Measurements from ENCODE around the gene GLI3.

Gene GLI3

DNA sequence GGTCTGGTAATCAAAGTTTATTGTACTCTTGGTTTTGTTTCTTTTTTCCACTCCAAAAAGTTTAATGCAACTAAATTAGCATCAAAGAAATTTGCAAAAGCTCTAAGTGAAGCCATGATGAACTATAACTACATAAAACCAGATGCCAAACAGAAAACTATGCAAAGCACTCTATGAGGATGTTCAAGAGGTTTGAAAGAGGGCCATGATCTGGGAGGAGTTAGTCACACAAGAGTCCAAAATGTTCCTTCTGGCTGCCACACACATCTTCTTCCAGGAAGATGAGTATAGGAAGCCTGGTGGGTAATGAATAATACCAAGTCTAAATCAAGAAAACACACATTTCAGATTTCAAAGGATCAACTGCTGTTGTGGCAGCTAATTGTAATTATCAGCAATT lies 28.4 kb downstream of the GLI3 start:
- Mint-ChIP-seq H3K4me3 (no peak overlapping the region), H3K27me3 (peaks cover 2% of the 10 kb centered on the region), H3K9me3 (no peaks in the 10 kb centered on the region), H3K36me3 (no peaks in the 10 kb centered on the region), H3K27ac (no peak overlapping the region), H3K4me1 (no peaks in the 10 kb centered on the region)

DNA sequence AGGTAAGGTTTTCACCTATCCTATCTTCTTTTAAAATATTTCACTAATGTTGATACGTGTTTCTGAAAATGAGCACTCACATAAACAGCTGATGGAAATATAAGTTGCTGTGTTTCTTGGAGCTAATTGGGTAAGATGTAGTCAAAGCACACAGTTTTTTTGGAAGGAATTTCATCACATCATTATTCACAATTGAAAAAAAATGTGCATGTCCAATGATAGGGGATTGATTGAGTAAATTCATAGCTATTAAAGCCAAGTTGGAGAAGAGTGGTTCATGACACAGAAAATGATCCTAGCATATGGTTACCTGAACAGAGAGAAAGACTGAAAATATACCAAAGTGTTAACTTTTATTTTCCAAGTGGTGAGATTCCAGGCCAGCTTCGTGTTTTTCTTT lies 29.6 kb downstream of the GLI3 start:
- Mint-ChIP-seq H3K36me3 (no peaks in the 10 kb centered on the region), H3K27me3 (peaks cover 1% of the 10 kb centered on the region), H3K4me1 (no peaks in the 10 kb centered on the region), H3K27ac (no peak overlapping the region), H3K4me3 (no peak overlapping the region), H3K9me3 (peaks cover 4% of the 10 kb centered on the region)

DNA sequence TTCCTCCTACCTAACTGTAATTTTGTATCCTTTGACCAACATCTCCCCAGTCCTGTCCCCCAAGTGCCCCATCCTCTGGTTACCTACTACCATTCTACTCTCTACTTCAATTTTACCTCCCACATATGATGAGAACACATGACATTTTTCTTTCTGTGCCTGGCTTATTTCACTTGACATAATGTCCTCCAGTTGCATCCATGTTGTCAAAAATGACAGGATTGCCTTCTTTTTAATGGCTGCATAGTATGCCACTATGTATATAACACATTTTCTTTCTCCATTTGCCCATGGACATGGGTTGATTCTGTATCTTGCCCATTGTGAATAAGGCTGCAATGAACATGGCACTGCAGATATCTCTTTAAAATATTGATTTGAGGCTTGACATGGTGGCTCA lies 33.7 kb downstream of the GLI3 start:
- Mint-ChIP-seq H3K4me1 (no peaks in the 10 kb centered on the region), H3K36me3 (no peaks in the 10 kb centered on the region), H3K4me3 (no peak overlapping the region), H3K27me3 (no peaks in the 10 kb centered on the region), H3K27ac (no peak overlapping the region), H3K9me3 (peaks cover 8% of the 10 kb centered on the region)

DNA sequence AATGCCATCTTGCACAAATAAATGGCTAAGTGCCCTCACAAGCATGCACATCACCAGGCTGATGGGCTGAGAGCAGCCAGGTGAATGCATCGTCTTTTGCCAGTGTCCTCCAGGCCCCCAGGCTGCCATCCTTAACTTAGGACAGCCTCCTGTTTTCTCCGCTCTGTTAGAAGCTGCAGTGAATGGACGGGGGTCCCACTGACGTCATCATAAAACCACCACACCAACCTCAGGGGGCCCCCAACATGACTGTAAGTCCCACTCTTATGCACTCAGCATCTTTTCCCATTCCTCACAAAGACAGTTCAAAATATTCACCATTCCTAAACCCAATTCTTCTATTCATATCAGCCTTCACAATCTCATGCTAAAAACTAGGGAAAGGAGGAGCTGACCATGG lies 34.4 kb downstream of the GLI3 start:
- Mint-ChIP-seq H3K36me3 (no peaks in the 10 kb centered on the region), H3K4me1 (no peaks in the 10 kb centered on the region), H3K27me3 (peaks cover 2% of the 10 kb centered on the region), H3K4me3 (no peak overlapping the region), H3K9me3 (peaks cover 8% of the 10 kb centered on the region), H3K27ac (no peak overlapping the region)

DNA sequence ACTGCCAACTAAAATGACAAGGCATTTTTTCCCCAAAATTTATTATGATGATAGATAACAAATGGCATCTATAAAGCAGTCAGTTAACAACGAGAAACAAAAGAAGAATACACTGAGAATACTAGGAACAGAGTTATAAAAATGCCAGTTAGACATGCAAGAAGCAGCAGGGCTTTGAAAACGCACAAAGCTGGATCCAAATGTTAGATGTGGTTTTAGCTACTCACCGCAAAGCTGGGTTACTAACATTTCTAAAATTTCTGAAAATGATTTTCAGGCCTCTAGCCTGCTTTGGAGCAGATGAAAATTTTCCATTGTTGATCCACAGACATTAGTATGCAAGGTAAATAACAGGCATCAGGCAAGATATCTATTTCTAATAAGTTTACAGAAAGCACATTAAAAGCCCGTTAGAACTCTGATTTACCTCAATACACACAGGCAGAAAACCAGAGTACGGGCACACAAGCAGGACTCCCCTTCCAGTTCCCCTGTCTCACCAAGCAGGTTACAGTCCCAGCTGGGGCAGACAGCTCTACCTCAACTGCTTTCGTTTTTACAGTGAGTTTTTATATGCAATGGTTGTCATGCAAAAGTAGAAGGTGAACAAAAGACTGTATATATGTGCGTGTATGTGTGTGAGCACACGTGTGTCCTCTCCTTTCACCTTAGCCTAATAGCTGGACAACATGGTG lies 37.9 kb downstream of the GLI3 start:
- Mint-ChIP-seq H3K9me3 (peaks cover 8% of the 10 kb centered on the region), H3K4me3 (no peak overlapping the region), H3K4me1 (peaks cover under 1% of the 10 kb centered on the region), H3K27ac (no peak overlapping the region), H3K27me3 (peaks cover 4% of the 10 kb centered on the region), H3K36me3 (no peaks in the 10 kb centered on the region)

DNA sequence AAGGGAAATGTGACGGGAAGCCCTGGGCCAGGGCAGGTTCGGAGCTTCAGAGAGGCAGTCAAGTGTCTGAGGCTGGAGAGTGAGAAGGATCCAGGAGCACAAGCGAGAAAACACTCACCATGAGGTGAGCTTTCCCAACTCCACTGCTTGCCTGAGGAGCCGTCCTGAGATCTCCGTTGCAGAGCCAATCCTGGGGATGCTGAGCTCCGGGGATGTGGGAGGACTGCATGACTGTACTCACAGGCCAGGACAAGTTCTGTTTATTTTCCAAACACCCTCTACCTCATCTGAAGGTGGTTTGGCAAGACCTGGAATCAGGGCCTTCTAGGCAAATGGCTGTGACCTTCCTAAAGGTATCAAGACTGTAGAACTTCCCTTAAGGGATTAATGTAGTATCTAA lies 38.7 kb downstream of the GLI3 start:
- Mint-ChIP-seq H3K4me3 (no peak overlapping the region), H3K27ac (no peak overlapping the region), H3K4me1 (peaks cover 4% of the 10 kb centered on the region)

DNA sequence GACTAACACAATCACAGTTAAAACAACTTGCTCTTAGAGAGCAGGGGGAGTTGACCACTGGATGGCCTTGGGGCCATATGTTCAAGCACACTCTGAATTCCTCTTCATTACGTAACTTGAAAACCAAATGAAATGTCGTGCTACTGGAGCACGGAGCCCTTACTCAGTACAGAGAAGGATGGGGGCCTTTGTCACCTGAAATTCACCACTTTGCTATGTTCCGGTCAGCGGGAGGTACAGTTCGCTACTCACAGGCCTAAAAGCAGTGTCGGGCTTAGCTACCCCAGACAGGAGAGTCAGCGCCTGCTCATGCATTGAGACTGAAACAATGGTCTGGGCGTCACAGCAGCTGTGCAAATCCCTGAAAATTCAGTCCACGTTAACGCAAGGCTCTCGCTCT lies 39.6 kb downstream of the GLI3 start:
- no peaks in the 10 kb centered on the region for H3K36me3 Mint-ChIP-seq
- H3K4me3 Mint-ChIP-seq: no peak overlapping the region
- H3K4me1 Mint-ChIP-seq: peaks cover 4% of the 10 kb centered on the region
- peaks cover 4% of the 10 kb centered on the region for H3K9me3 Mint-ChIP-seq
- no peak overlapping the region for H3K27ac Mint-ChIP-seq
- peaks cover 4% of the 10 kb centered on the region for H3K27me3 Mint-ChIP-seq

More for the DNA sequence above, 38.7 kb downstream of the GLI3 start:
- Mint-ChIP-seq H3K27me3 (peaks cover 4% of the 10 kb centered on the region), H3K36me3 (no peaks in the 10 kb centered on the region), H3K9me3 (peaks cover 6% of the 10 kb centered on the region)

DNA sequence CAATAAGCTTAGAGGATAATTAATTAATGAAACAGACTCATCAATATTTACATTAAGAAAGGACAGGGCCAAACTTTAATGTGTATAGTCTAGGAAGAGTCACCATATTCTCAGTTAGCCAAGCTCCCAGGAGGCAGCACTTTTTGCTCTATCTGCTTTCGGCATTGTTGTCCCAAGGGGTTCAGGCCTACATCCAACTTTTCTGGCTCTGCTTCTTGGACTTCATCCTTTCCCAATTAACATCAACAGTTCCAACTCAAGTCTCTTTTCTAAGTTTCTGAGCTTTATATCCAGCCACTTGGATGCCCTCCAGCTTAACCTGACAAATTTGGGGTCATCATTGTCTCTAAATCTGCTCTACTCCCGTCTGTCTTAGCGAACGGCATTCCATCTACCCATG lies 42.8 kb downstream of the GLI3 start:
- no peaks in the 10 kb centered on the region for H3K9me3 Mint-ChIP-seq
- no peaks in the 10 kb centered on the region for H3K36me3 Mint-ChIP-seq
- H3K4me3 Mint-ChIP-seq: no peak overlapping the region
- no peak overlapping the region for H3K27ac Mint-ChIP-seq
- H3K4me1 Mint-ChIP-seq: peaks cover 4% of the 10 kb centered on the region
- peaks cover 4% of the 10 kb centered on the region for H3K27me3 Mint-ChIP-seq

DNA sequence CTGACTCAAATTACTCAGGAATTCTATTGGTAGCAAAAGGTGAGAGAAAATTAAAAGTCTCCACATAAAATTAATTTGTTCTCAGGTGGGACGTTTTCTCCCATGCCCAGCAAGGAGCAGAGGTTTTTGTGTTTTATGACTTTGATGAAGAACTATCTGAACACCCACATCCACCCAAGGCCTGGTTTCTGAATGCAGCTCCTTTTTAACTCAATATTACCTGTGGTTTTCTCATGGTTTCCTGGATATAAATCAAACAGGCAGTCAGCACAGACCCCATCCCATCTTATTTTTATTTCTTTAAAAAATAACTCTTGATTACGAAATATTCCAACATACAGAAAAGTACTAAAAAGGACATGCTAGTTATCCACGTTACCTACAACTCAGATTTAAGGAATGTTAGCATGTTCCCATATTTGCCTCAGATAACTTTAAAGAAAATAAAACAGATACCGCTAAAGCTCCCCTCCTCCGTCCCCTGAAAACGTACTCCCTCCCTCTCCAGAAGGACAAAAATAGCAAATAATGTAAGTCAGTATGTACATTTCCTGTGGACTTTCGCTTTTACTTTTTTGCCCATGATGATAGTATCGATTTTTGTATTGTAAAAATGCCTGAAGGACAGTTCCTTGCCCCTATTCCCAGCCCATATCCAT lies 43.4 kb downstream of the GLI3 start:
- H3K4me1 Mint-ChIP-seq: peaks cover 4% of the 10 kb centered on the region
- H3K27ac Mint-ChIP-seq: no peak overlapping the region
- peaks cover 4% of the 10 kb centered on the region for H3K27me3 Mint-ChIP-seq
- H3K36me3 Mint-ChIP-seq: no peaks in the 10 kb centered on the region
- no peak overlapping the region for H3K4me3 Mint-ChIP-seq
- H3K9me3 Mint-ChIP-seq: no peaks in the 10 kb centered on the region

DNA sequence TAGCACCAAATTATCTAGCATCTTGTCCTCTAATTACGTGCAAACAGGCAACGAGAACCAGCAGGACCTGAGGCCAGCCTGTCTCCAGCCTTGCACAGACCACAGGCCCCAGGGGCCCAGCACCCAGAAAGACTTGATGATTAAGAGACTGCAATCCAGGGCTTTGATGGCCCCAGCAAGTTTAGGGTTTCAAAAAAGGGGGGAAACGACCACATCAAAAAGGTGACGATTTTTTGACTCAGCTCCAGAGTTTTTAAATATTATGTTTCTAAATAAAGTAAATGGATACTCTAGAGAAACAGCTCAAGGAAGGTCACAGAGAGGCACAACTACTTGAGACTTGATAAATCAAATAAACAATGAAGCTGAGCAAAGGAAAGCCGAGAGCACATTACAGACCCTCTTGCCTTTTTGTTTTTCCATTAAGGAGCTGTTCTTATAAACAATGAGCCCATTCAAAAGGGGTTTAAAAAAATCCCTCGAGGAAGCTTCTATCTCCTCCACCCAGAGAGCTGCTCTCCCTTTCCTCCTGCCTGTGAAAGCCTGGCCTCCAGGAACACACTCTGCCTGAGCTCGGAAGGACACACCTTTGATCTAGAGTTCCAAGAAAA lies 44.1 kb downstream of the GLI3 start:
- Mint-ChIP-seq H3K27me3 (peaks cover 3% of the 10 kb centered on the region), H3K4me3 (no peak overlapping the region), H3K4me1 (peaks cover 4% of the 10 kb centered on the region), H3K36me3 (no peaks in the 10 kb centered on the region), H3K27ac (no peak overlapping the region), H3K9me3 (no peaks in the 10 kb centered on the region)

DNA sequence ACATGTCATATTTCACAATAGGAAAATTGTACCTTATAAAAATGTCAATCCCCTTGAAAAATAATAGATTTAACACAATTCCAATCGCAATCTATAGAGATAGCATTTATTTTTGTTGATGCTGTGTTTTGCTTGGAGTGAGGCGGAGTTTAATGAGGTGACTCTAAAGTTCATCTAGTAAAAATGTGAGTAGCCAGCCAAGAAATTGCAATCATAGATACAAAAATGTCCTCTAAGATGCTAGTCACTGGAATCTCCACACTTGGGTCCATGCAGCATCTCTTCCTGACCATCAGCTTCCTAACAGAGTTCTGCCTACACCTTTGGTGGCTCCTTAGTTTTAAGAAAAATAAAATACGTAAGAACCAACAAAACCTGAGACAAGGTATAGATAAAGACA lies 44.9 kb downstream of the GLI3 start:
- Mint-ChIP-seq H3K27me3 (peaks cover 2% of the 10 kb centered on the region), H3K36me3 (no peaks in the 10 kb centered on the region), H3K4me3 (no peak overlapping the region), H3K27ac (no peak overlapping the region), H3K4me1 (peaks cover 4% of the 10 kb centered on the region), H3K9me3 (no peaks in the 10 kb centered on the region)

DNA sequence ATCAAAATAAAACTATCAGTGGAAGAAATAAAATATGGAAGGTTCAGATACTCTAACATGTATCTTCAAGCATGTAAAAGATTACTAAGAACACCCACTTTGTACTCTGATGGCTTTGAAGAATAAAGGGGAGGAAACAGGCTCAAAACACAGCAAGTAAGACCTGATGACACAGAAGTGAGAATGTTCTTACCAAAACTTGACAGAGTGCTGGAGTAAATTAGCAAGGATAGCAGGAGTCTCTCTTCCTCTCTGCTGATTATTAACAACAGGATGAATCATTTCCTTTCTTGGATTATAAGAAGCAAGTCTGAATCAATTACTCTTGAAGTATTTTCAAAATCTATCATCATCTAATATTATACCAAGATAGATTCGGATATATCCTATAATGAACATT lies 47.5 kb downstream of the GLI3 start:
- no peaks in the 10 kb centered on the region for H3K9me3 Mint-ChIP-seq
- H3K4me3 Mint-ChIP-seq: no peak overlapping the region
- no peak overlapping the region for H3K27ac Mint-ChIP-seq
- H3K36me3 Mint-ChIP-seq: no peaks in the 10 kb centered on the region
- no peaks in the 10 kb centered on the region for H3K27me3 Mint-ChIP-seq
- H3K4me1 Mint-ChIP-seq: peaks cover 4% of the 10 kb centered on the region

DNA sequence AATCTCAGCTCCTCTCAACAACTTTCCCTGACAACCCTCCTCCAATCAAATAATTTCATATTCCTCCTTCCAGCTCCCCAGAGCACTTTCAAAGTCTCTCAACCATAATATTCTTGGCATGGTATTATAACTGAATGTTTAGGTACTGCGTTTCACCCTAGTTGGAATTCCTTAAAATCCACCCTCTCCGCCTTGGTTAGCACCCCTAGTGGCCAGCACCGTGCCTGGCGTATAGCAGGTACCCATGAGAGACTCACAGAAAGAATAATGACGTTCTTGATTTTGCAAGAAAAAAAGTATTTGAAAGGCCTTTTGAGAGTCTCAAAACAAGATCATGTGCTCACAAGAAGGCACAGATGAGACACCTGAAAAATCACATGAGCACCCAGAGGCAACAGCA lies 50.9 kb downstream of the GLI3 start:
- H3K27me3 Mint-ChIP-seq: no peaks in the 10 kb centered on the region
- H3K4me1 Mint-ChIP-seq: no peaks in the 10 kb centered on the region
- no peaks in the 10 kb centered on the region for H3K9me3 Mint-ChIP-seq
- no peak overlapping the region for H3K27ac Mint-ChIP-seq
- no peaks in the 10 kb centered on the region for H3K36me3 Mint-ChIP-seq
- no peak overlapping the region for H3K4me3 Mint-ChIP-seq

DNA sequence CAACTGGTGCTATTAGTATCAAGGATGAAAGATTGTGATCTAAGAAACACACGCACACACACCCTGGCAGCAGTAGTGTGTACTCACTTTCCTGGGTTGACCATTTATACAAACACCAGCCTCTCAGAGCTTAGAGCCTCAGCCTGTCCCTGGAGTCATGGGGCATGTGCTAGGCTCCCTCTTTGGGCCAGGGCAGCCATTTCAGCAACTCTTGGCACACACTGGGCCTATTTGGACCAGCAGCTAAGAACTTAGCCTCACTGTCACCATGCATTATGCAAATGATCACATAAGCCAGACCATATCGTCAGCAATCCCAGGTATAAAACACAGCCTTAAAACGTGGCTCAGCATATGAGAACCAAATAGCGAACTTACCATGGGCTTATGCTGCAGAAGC lies 51.3 kb downstream of the GLI3 start:
- no peaks in the 10 kb centered on the region for H3K36me3 Mint-ChIP-seq
- H3K4me3 Mint-ChIP-seq: no peak overlapping the region
- H3K4me1 Mint-ChIP-seq: no peaks in the 10 kb centered on the region
- no peaks in the 10 kb centered on the region for H3K27me3 Mint-ChIP-seq
- H3K9me3 Mint-ChIP-seq: no peaks in the 10 kb centered on the region
- no peak overlapping the region for H3K27ac Mint-ChIP-seq

DNA sequence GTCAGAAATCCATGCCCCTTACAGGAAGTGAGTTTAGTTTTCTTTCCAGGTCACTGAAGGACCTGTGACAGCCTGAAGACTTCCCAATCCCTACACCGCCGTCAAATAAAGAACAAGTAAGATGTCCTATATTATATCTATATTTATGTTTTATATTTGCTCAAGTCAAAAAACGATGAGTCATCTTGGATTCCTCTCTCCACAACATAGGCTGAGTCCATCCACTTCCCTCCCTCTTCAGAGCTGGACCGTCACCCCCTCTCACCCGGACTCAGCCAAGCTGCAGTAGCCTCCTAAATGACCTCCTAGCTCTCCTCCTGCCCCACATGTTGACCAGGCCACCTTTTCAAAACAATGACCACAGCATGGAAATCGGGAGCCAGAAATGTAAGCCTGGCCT lies 53.5 kb downstream of the GLI3 start:
- Mint-ChIP-seq H3K4me1 (no peaks in the 10 kb centered on the region), H3K4me3 (no peak overlapping the region), H3K36me3 (no peaks in the 10 kb centered on the region), H3K27me3 (peaks cover 1% of the 10 kb centered on the region), H3K9me3 (no peaks in the 10 kb centered on the region), H3K27ac (no peak overlapping the region)

DNA sequence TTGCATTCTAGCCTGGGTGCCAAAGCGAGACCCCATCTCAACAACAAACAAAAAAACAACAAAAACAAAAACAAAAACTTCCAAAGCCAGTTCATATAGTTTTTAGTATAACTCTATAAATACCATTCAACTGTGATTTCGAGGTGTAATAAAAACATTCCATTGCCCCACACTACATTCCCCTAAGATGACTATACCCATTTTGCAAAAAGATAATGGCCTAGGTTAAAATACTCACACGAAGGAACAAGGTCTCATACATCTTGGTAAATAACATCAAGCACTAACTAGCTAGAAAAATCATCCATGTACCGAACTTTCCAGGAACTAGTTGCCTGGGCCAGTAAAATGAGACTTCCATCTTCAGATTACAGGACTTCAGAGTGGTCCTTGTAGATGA lies 55.4 kb downstream of the GLI3 start:
- H3K36me3 Mint-ChIP-seq: no peaks in the 10 kb centered on the region
- H3K9me3 Mint-ChIP-seq: no peaks in the 10 kb centered on the region
- no peak overlapping the region for H3K4me3 Mint-ChIP-seq
- H3K4me1 Mint-ChIP-seq: no peaks in the 10 kb centered on the region
- H3K27me3 Mint-ChIP-seq: peaks cover 4% of the 10 kb centered on the region
- H3K27ac Mint-ChIP-seq: no peak overlapping the region

All from activated naive CD4-positive, alpha-beta T cell treated with anti-CD3 and anti-CD28 coated beads, Interleukin-2, amount 50 U/mL, for 24 hours (primary cell).